LNCaP clone FGC (cell line): ENCODE results near the gene AKAP13.

ENCODE experiments used
- DNase-seq: peaks from one replicate; pipeline ENCODE4 v3.0.0-alpha.2; 2011; ENCODE audit warnings: low read depth
- H3K4me3 ChIP-seq: 2 replicates; pipeline ENCODE4 v1.5.1; 2011; ENCODE audit warnings: mild to moderate bottlenecking, low read depth, low read length, control low read depth
- TF ChIP-seq, protein P1 (sequence below): IDR thresholded peaks from 2 replicates; pipeline ENCODE4 v1.5.1; 2012; ENCODE audit warnings: mild to moderate bottlenecking; ENCODE audit not compliant: control insufficient read depth, insufficient read depth; ENCODE audit errors: extremely low read depth

Gene AKAP13

GRCh38 chr15:85753261-85753660 is 372.9 kb downstream of the AKAP13 start:
- TF ChIP-seq, protein P1, sequence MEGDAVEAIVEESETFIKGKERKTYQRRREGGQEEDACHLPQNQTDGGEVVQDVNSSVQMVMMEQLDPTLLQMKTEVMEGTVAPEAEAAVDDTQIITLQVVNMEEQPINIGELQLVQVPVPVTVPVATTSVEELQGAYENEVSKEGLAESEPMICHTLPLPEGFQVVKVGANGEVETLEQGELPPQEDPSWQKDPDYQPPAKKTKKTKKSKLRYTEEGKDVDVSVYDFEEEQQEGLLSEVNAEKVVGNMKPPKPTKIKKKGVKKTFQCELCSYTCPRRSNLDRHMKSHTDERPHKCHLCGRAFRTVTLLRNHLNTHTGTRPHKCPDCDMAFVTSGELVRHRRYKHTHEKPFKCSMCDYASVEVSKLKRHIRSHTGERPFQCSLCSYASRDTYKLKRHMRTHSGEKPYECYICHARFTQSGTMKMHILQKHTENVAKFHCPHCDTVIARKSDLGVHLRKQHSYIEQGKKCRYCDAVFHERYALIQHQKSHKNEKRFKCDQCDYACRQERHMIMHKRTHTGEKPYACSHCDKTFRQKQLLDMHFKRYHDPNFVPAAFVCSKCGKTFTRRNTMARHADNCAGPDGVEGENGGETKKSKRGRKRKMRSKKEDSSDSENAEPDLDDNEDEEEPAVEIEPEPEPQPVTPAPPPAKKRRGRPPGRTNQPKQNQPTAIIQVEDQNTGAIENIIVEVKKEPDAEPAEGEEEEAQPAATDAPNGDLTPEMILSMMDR = no peak
- no peak for DNase-seq
- no peak overlapping the region for H3K4me3 ChIP-seq

DNA sequence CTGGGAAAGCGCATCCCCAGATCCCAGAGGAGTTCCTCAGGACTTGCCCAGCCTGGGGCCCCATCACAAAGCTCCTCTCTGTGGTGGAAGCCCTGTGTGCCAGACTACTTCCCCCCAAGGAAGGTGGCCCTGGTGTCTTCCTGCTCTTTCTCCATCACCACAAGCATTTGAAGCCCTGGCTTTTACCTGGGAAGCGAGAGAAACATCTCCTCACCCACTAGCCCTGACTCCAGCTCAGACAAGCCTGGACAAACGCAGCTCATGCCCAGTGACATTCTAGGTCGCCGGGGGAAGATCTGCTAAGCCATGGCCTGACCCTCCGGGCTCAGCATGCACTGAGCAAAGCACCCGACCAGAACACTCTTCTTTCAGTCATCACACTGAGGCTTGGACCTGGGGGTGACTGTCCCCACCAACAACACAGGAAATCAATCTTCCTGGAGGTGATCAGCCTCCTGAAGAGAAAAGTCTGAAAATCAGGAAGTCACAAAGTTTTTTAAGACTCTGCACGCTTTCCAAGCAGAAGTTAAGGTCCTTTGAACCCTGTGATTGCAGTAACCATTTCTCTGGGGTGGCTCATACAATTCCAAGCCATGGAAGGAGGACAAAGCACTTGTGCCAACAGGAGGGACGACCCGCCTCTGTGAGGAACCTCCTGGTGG is 373.5 kb downstream of the AKAP13 start:
- no peak for DNase-seq
- TF ChIP-seq, protein P1 = no peak
- H3K4me3 ChIP-seq = no peak overlapping the region

DNA sequence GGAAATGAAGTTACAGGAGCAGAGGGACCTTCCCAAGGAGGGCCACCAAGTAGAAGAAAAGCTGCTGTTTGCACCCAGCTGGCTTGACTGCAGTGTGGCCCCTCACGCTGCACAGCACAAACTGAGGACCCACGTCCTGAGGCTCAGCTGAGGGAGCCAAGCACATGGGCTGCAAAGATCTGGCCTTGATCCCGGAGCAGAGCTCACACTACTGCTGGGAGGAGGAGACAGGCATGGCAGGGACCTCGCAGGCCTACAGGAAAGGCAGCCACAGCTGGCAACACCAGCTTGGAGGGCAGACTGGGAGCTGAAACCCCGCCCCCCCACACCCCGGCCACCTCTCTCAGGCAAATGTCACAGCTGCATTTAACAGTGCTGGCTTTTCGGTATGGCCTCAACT is 374.6 kb downstream of the AKAP13 start:
- TF ChIP-seq, protein P1 = no peak
- no peak overlapping the region for H3K4me3 ChIP-seq
- DNase-seq = no peak

GRCh38 chr15:85755471-85755870 is 375.1 kb downstream of the AKAP13 start:
- no peak for DNase-seq
- H3K4me3 ChIP-seq = no peak overlapping the region
- TF ChIP-seq, protein P1 = no peak

DNA sequence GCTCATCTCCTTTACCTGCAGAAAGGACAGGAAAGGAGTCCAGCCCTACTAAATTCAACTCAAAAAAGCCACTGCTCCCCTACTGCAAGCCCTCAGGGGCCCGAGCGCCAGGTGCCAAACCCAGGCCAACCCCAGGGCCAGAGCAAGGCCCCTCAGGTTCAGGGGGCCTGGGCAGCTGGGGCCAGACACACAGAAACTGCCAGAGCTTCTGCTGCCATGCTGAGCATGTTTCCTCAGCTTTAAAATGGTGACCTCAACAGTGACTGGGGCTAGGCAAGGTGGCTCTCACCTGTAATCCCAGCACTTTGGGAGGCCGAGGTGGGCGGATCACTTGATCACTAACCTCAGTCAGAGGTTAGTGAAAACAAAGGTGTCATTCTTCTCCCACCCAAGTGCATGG is 375.5 kb downstream of the AKAP13 start:
- TF ChIP-seq, protein P1 = no peak
- no peak overlapping the region for H3K4me3 ChIP-seq
- no peak for DNase-seq

GRCh38 chr15:85756411-85757072 is 376.1 kb downstream of the AKAP13 start:
- no peak overlapping the region for H3K4me3 ChIP-seq
- DNase-seq = no peak

More at GRCh38 chr15:85756411-85757072, 376.1 kb downstream of the AKAP13 start:
- TF ChIP-seq, protein P1 = no peak
